ENCODE data around the gene CAPN15.

The CAPN15 gene

GRCh38 chr16:507996-508395 lies 19.5 kb upstream of the CAPN15 start:
- Histone ChIP-seq H3K4me1 (ENCODE audit: control insufficient read depth, insufficient read depth, low read length, unreplicated experiment) (no peaks in the 10 kb centered on the region), H3K4me3 (ENCODE audit: low read depth, low read length) (no peak overlapping the region), H3K27ac (ENCODE audit: low read depth, low read length) (no peak overlapping the region), H3K79me2 (ENCODE audit: control insufficient read depth, insufficient read depth, low read length, unreplicated experiment) (no peaks in the 10 kb centered on the region), H3K27me3 (ENCODE audit: insufficient read depth, low read length) (no peaks in the 10 kb centered on the region), H3K36me3 (ENCODE audit: insufficient read depth, low read length) (no peaks in the 10 kb centered on the region), H2AFZ (ENCODE audit: low read length, unreplicated experiment) (no peak overlapping the region)

DNA sequence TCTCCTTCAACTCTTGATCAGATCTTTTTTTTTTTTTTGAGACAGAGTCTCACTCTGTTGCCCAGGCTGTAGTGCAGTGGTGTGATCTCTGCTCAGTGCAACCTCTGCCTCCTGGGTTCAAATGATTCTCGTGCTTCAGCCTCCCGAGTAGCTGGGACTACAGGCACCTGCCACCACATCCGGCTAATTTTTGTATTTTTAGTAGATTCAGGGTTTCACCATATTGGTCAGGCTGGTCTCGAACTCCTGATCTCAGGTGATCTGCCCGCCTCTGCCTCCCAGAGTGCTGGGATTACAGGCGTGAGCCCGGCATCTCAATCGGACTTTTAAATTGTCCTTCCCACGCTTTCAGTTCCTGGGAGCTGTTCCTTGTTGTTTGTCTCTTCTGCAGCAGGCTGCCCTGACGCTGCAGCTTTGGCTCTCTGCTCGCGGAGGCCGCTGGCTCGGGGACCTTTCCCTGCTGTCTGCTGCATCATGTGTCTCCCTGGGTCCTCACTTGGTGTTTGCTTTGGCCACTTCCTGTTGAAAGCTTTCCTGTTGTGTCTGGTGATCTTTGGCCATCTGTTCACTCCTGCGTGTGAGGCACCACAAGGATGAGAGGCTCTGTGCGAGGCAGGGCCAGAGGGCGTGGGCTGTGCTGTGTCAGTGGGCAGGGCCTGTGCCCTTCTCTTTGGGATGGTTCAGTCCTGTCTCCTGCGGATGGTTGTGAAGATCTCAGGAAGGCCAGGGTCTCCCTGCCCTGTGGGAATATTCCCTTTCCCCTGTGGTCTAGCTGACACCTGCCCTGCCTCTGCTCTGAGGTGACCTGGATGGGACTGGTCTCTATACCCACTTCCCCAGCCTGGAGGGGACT lies 18.4 kb upstream of the CAPN15 start:
- H3K4me1 ChIP-seq (ENCODE audit: control insufficient read depth, insufficient read depth, low read length, unreplicated experiment), result no peaks in the 10 kb centered on the region
- no peaks in the 10 kb centered on the region for H3K79me2 ChIP-seq (ENCODE audit: control insufficient read depth, insufficient read depth, low read length, unreplicated experiment)
- H3K27me3 ChIP-seq (ENCODE audit: insufficient read depth, low read length), result no peaks in the 10 kb centered on the region
- H3K27ac ChIP-seq (ENCODE audit: low read depth, low read length), result no peak overlapping the region
- H3K4me3 ChIP-seq (ENCODE audit: low read depth, low read length), result no peak overlapping the region
- no peak overlapping the region for H2AFZ ChIP-seq (ENCODE audit: low read length, unreplicated experiment)
- no peaks in the 10 kb centered on the region for H3K36me3 ChIP-seq (ENCODE audit: insufficient read depth, low read length)

- no peaks in the 10 kb centered on the region for H3K27me3 ChIP-seq (ENCODE audit: insufficient read depth, low read length)
- H3K79me2 ChIP-seq (ENCODE audit: control insufficient read depth, insufficient read depth, low read length, unreplicated experiment), result no peaks in the 10 kb centered on the region
- H3K27ac ChIP-seq (ENCODE audit: low read depth, low read length), result no peak overlapping the region
- H3K4me1 ChIP-seq (ENCODE audit: control insufficient read depth, insufficient read depth, low read length, unreplicated experiment), result no peaks in the 10 kb centered on the region
- no peaks in the 10 kb centered on the region for H3K36me3 ChIP-seq (ENCODE audit: insufficient read depth, low read length)
- H2AFZ ChIP-seq (ENCODE audit: low read length, unreplicated experiment), result no peak overlapping the region
- H3K4me3 ChIP-seq (ENCODE audit: low read depth, low read length), result no peak overlapping the region
Observed at GRCh38 chr16:510066-510825, 17.3 kb upstream of the CAPN15 start.

- Histone ChIP-seq H3K79me2 (ENCODE audit: control insufficient read depth, insufficient read depth, low read length, unreplicated experiment) (no peaks in the 10 kb centered on the region), H3K36me3 (ENCODE audit: insufficient read depth, low read length) (no peaks in the 10 kb centered on the region), H3K4me3 (ENCODE audit: low read depth, low read length) (no peak overlapping the region), H3K4me1 (ENCODE audit: control insufficient read depth, insufficient read depth, low read length, unreplicated experiment) (no peaks in the 10 kb centered on the region), H3K27me3 (ENCODE audit: insufficient read depth, low read length) (no peaks in the 10 kb centered on the region), H3K27ac (ENCODE audit: low read depth, low read length) (no peak overlapping the region), H2AFZ (ENCODE audit: low read length, unreplicated experiment) (no peak overlapping the region)
Observed at GRCh38 chr16:512802-513201, 14.7 kb upstream of the CAPN15 start.

DNA sequence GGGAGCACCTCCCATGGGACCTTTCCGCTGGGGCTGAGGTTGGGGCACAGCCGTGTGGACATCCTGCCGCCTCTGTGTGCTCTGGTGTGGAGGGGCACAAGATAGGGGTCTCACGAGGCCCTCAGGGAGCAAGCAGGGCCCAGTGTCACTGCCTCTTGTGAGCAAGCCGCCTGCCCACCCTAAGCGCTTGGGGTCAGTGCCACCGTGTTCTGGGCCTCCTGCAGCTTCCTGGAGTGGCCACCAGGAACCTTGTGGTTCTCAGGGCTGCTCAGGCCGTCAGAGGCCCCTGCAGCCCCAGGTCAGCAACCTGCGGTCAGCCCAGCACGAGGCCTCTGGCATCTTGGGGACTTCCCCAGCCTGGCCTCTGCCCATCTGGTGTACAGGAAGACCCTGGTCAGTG lies 13.6 kb upstream of the CAPN15 start:
- no peaks in the 10 kb centered on the region for H3K36me3 ChIP-seq (ENCODE audit: insufficient read depth, low read length)
- no peaks in the 10 kb centered on the region for H3K79me2 ChIP-seq (ENCODE audit: control insufficient read depth, insufficient read depth, low read length, unreplicated experiment)
- H3K27ac ChIP-seq (ENCODE audit: low read depth, low read length), result no peak overlapping the region
- H2AFZ ChIP-seq (ENCODE audit: low read length, unreplicated experiment), result no peak overlapping the region
- H3K4me3 ChIP-seq (ENCODE audit: low read depth, low read length), result no peak overlapping the region
- no peaks in the 10 kb centered on the region for H3K4me1 ChIP-seq (ENCODE audit: control insufficient read depth, insufficient read depth, low read length, unreplicated experiment)
- no peaks in the 10 kb centered on the region for H3K27me3 ChIP-seq (ENCODE audit: insufficient read depth, low read length)

GRCh38 chr16:515175-515938 lies 12.2 kb upstream of the CAPN15 start:
- Histone ChIP-seq H3K27me3 (ENCODE audit: insufficient read depth, low read length) (no peaks in the 10 kb centered on the region), H3K27ac (ENCODE audit: low read depth, low read length) (no peak overlapping the region), H3K4me3 (ENCODE audit: low read depth, low read length) (no peak overlapping the region), H2AFZ (ENCODE audit: low read length, unreplicated experiment) (no peak overlapping the region), H3K36me3 (ENCODE audit: insufficient read depth, low read length) (0 out of 2 replicates have a peak, but pooled peaks cover 4% of the 10 kb centered on the region), H3K4me1 (ENCODE audit: control insufficient read depth, insufficient read depth, low read length, unreplicated experiment) (no peaks in the 10 kb centered on the region), H3K79me2 (ENCODE audit: control insufficient read depth, insufficient read depth, low read length, unreplicated experiment) (no peaks in the 10 kb centered on the region)

DNA sequence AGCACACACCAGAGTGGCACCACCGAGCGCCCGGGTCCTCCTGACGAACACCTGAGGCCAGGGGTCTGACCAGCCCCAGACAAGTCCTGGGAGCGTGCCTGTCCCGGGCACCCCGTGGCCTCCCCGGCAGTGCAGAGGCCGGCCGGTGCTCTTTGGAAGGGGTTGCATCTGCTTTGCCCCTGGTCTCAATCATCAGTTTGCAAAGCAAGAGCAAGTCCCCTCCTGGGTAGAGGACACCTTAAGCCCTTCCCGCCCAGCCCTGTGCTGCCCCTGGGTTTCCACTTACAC lies 11.6 kb upstream of the CAPN15 start:
- no peaks in the 10 kb centered on the region for H3K4me1 ChIP-seq (ENCODE audit: control insufficient read depth, insufficient read depth, low read length, unreplicated experiment)
- H2AFZ ChIP-seq (ENCODE audit: low read length, unreplicated experiment), result no peak overlapping the region
- H3K79me2 ChIP-seq (ENCODE audit: control insufficient read depth, insufficient read depth, low read length, unreplicated experiment), result no peaks in the 10 kb centered on the region
- no peak overlapping the region for H3K4me3 ChIP-seq (ENCODE audit: low read depth, low read length)
- H3K27me3 ChIP-seq (ENCODE audit: insufficient read depth, low read length), result no peaks in the 10 kb centered on the region
- no peak overlapping the region for H3K27ac ChIP-seq (ENCODE audit: low read depth, low read length)
- H3K36me3 ChIP-seq (ENCODE audit: insufficient read depth, low read length), result 0 out of 2 replicates have a peak, but pooled peaks cover 4% of the 10 kb centered on the region

DNA sequence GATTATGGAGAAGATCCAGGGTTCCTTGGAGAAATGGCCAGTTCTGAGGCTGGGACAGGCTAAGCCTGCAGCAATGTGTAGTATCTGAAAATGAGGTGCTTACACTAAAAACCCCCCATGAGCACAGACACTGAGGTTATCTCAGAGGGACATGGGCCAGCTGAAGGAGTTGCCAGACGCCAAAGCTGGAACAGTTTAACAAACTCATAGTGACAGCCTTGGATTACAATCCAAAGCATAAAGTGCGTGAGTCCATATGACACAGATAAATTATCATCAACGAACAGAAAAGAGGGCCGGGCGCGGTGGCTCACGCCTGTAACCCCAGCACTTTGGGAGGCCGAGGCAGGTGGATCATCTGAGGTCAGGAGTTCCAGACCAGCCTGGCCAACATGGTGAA lies 11.2 kb upstream of the CAPN15 start:
- no peak overlapping the region for H2AFZ ChIP-seq (ENCODE audit: low read length, unreplicated experiment)
- no peaks in the 10 kb centered on the region for H3K79me2 ChIP-seq (ENCODE audit: control insufficient read depth, insufficient read depth, low read length, unreplicated experiment)
- H3K27ac ChIP-seq (ENCODE audit: low read depth, low read length), result no peak overlapping the region
- H3K27me3 ChIP-seq (ENCODE audit: insufficient read depth, low read length), result no peaks in the 10 kb centered on the region
- H3K36me3 ChIP-seq (ENCODE audit: insufficient read depth, low read length), result 0 out of 2 replicates have a peak, but pooled peaks cover 4% of the 10 kb centered on the region
- H3K4me1 ChIP-seq (ENCODE audit: control insufficient read depth, insufficient read depth, low read length, unreplicated experiment), result no peaks in the 10 kb centered on the region
- no peak overlapping the region for H3K4me3 ChIP-seq (ENCODE audit: low read depth, low read length)

DNA sequence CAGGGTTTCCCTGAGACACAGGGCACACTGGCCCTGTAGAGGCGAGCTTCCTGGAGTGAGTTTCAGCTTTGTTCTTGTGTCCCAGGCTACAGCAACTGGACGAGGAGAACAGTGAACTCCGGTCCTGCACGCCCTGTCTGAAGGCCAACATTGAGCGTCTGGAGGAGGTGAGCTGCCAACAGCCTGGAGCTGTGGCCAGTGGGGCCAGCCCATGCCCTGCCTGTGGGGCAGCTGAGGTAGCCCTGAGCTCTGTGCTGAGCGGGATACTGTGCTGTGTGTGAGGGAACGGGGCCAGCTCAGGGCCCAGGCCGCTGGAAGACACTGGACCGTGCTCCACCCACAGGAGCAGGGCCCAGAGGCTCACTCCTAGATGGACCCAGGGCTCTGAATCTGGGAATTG lies 8.7 kb upstream of the CAPN15 start:
- Histone ChIP-seq H3K27me3 (ENCODE audit: insufficient read depth, low read length) (no peaks in the 10 kb centered on the region), H2AFZ (ENCODE audit: low read length, unreplicated experiment) (no peak overlapping the region), H3K27ac (ENCODE audit: low read depth, low read length) (no peak overlapping the region), H3K36me3 (ENCODE audit: insufficient read depth, low read length) (0 out of 2 replicates have a peak, but pooled peaks cover 4% of the 10 kb centered on the region), H3K4me3 (ENCODE audit: low read depth, low read length) (no peak overlapping the region), H3K4me1 (ENCODE audit: control insufficient read depth, insufficient read depth, low read length, unreplicated experiment) (peaks cover under 1% of the 10 kb centered on the region), H3K79me2 (ENCODE audit: control insufficient read depth, insufficient read depth, low read length, unreplicated experiment) (peaks cover under 1% of the 10 kb centered on the region)

GRCh38 chr16:519425-519824 lies 8.1 kb upstream of the CAPN15 start:
- Histone ChIP-seq H3K27me3 (ENCODE audit: insufficient read depth, low read length) (no peaks in the 10 kb centered on the region), H3K36me3 (ENCODE audit: insufficient read depth, low read length) (0 out of 2 replicates have a peak, but pooled peaks cover 4% of the 10 kb centered on the region), H3K4me1 (ENCODE audit: control insufficient read depth, insufficient read depth, low read length, unreplicated experiment) (peaks cover 6% of the 10 kb centered on the region), H3K4me3 (ENCODE audit: low read depth, low read length) (no peak overlapping the region), H3K79me2 (ENCODE audit: control insufficient read depth, insufficient read depth, low read length, unreplicated experiment) (peaks cover 6% of the 10 kb centered on the region), H3K27ac (ENCODE audit: low read depth, low read length) (no peak overlapping the region), H2AFZ (ENCODE audit: low read length, unreplicated experiment) (no peak overlapping the region)

All from ACC112 (cell line).